Trophoblast cell (in vitro differentiated cells and primary cell): ENCODE data around the gene HNRNPA1L2.

ENCODE experiments used
- DNase-seq, 2 donors: peaks; one replicate each; pipeline ENCODE4 v3.0.0-alpha.2; 2016
- H2AFZ ChIP-seq: 2 replicates; pipeline ENCODE4 v1.6.1; 2013; ENCODE audit warnings: low read length, moderate library complexity, mild to moderate bottlenecking; ENCODE audit not compliant: insufficient read depth, poor library complexity
- H2AK5ac ChIP-seq: 2 replicates; pipeline ENCODE4 v1.6.1; 2013; ENCODE audit warnings: mild to moderate bottlenecking, low read length
- H2BK120ac ChIP-seq: 2 replicates; pipeline ENCODE4 v1.6.1; 2013; ENCODE audit warnings: low read length, mild to moderate bottlenecking, moderate library complexity; ENCODE audit not compliant: insufficient read depth, poor library complexity
- H2BK12ac ChIP-seq: 2 replicates; pipeline ENCODE4 v1.6.1; 2013; ENCODE audit warnings: mild to moderate bottlenecking, low read length, moderate library complexity
- H2BK5ac ChIP-seq: 2 replicates; pipeline ENCODE4 v1.6.1; 2013; ENCODE audit warnings: low read length, low read depth, moderate library complexity, mild to moderate bottlenecking; ENCODE audit not compliant: poor library complexity
- H3K14ac ChIP-seq: 2 replicates; pipeline ENCODE4 v1.6.1; 2013; ENCODE audit warnings: mild to moderate bottlenecking, low read length
- H3K18ac ChIP-seq: 2 replicates; pipeline ENCODE4 v1.6.1; 2013; ENCODE audit warnings: mild to moderate bottlenecking, low read length
- H3K23ac ChIP-seq: 2 replicates; pipeline ENCODE4 v1.6.1; 2013; ENCODE audit warnings: low read length
- H3K27ac ChIP-seq: 2 replicates; pipeline ENCODE4 v1.5.1; 2013; ENCODE audit warnings: low read depth, mild to moderate bottlenecking, inconsistent platforms, low read length, moderate library complexity
- H3K27me3 ChIP-seq: 2 replicates; pipeline ENCODE4 v1.6.1; 2013; ENCODE audit warnings: inconsistent platforms, mild to moderate bottlenecking, low read length, moderate library complexity; ENCODE audit not compliant: insufficient read depth
- H3K36me3 ChIP-seq, 2 experiments: 1 replicate in 1 of 2; 2 replicates in 1 of 2; pipeline ENCODE4 v1.6.1; 2013; ENCODE audit warnings: low read length in 2 of 2, mild to moderate bottlenecking in 2 of 2, moderate library complexity in 1 of 2; ENCODE audit not compliant: insufficient read depth in 2 of 2, control insufficient read depth in 1 of 2
- H3K4ac ChIP-seq: 2 replicates; pipeline ENCODE4 v1.6.1; 2013; ENCODE audit warnings: low read depth, mild to moderate bottlenecking, low read length, moderate library complexity
- H3K4me1 ChIP-seq, 2 experiments: 1 replicate in 1 of 2; 2 replicates in 1 of 2; pipeline ENCODE4 v1.6.1; 2013; ENCODE audit warnings: low read length in 2 of 2, mild to moderate bottlenecking in 2 of 2, moderate library complexity in 1 of 2; ENCODE audit not compliant: insufficient read depth in 2 of 2, control insufficient read depth in 1 of 2
- H3K4me2 ChIP-seq: 2 replicates; pipeline ENCODE4 v1.6.1; 2013; ENCODE audit warnings: inconsistent platforms, mild to moderate bottlenecking, low read length, moderate library complexity
- H3K4me3 ChIP-seq: 2 replicates; pipeline ENCODE4 v1.5.1; 2013; ENCODE audit warnings: mild to moderate bottlenecking, low read depth, low read length, inconsistent platforms
- H3K79me1 ChIP-seq: one replicate; pipeline ENCODE4 v1.6.1; 2013; ENCODE audit warnings: low read length
- H3K79me2 ChIP-seq: 2 replicates; pipeline ENCODE4 v1.6.1; 2013; ENCODE audit warnings: low read length, mild to moderate bottlenecking; ENCODE audit not compliant: control insufficient read depth, insufficient read depth, poor library complexity
- H3K9ac ChIP-seq: 2 replicates; pipeline ENCODE4 v1.6.1; 2013; ENCODE audit warnings: mild to moderate bottlenecking, low read length
- H3K9me3 ChIP-seq: 2 replicates; pipeline ENCODE4 v1.6.1; 2013; ENCODE audit warnings: low read depth, mild to moderate bottlenecking, control low read depth, inconsistent platforms, low read length; ENCODE audit not compliant: insufficient read depth
- H4K12ac ChIP-seq: 2 replicates; pipeline ENCODE4 v1.6.1; 2013; ENCODE audit warnings: low read depth, mild to moderate bottlenecking, low read length, moderate library complexity
- H4K8ac ChIP-seq: 2 replicates; pipeline ENCODE4 v1.6.1; 2013; ENCODE audit warnings: low read depth, mild to moderate bottlenecking, low read length, moderate library complexity
- H4K91ac ChIP-seq: one replicate; pipeline ENCODE4 v1.6.1; 2013; ENCODE audit warnings: low read depth, mild to moderate bottlenecking, low read length, moderate library complexity
- WGBS: extraction: QIAGEN DNeasy Blood & Tissue Kit; methylation state at CpG from one replicate; pipeline ENCODE4 v1.1.7; 2013; ENCODE audit warnings: missing lambda C conversion rate; ENCODE audit not compliant: insufficient read length, insufficient coverage; ENCODE audit errors: extremely low coverage; 5-methylcytosine and 5-hydroxymethylcytosine counted together

The HNRNPA1L2 gene

DNA sequence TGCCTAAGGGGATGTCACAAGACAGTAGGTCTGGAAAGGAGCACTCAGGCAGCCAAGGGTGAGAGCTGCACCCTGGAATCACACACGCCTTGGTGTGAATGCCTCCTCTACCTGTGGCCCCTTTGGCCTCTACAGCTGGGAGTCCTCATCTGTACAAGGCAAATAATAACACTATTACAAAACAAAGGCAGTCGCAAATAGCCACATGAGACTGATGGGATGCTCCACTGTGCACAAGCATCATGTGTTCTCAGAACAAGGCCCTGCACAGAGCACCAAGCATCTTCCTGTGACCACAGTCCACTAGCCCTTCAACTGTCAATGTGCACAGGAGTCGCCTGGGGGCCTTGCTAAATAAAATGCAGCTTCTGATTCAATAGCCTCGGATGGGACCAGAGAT, 44.6 kb upstream of the HNRNPA1L2 start:
- H3K23ac ChIP-seq, result no peak overlapping the region

DNA sequence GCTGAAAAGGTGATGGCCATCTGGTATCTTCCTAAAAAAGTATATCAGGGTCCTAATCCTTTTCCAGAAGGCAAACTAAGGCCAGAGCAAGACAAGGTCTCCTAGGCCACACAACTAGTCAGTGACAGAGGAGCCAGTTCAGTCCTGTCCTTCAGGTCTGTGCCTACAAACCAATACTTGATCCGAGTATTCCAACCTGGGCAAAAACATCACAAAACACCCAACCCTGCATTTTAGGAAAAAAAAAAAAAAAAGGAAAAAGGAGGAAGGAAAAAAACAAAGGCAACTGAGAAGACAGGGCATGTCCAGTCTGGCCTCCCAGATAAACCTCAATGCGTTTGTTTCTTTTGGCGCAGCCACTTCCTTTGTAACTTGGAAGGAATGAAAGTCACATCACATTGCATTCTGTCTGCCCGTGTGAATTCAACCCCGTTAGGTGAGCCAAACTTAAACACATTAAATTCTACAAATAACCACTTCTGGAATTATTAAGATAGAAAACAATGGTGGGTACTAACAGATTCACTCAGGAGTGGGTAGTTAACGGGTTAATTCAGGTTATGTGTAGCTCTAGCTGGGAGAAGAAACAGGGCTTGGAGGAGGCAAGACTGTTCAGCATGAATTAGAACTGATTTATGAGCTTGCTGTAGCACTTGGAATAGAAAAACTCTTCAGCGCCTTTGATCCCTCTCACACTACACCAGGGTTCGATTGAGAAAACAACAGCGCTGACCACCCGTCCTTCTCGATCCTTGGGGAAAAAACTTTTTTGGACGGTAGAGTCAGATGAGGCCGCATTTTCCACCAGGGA, 43.0 kb upstream of the HNRNPA1L2 start:
- Histone ChIP-seq H3K9me3 (peaks cover 1% of the 10 kb centered on the region), H3K36me3 (no peaks in the 10 kb centered on the region), H3K23ac (no peak overlapping the region), H2AFZ (no peak overlapping the region), H3K79me2 (no peaks in the 10 kb centered on the region), H3K4me2 (peak overlapping the region; percentile 71), H3K27ac (no peak overlapping the region), H3K79me1 (no peaks in the 10 kb centered on the region), H2BK5ac (no peak overlapping the region), H3K4me3 (no peak overlapping the region), H4K12ac (no peak overlapping the region), H2AK5ac (no peak overlapping the region), H3K27me3 (no peaks in the 10 kb centered on the region), H3K14ac (no peak overlapping the region), H3K9ac (no peak overlapping the region), H4K8ac (no peak overlapping the region), H2BK120ac (no peak overlapping the region), H4K91ac (no peak overlapping the region), H3K4ac (no peak overlapping the region), H3K4me1 (no peaks in the 10 kb centered on the region), H3K18ac (no peak overlapping the region), H2BK12ac (no peak overlapping the region)
- no peak for DNase-seq
- no CpG with 5 or more reads among the region's 13 CpGs for WGBS

More for the DNA sequence above, 44.6 kb upstream of the HNRNPA1L2 start:
- H3K27me3 ChIP-seq, result no peaks in the 10 kb centered on the region
- no peak overlapping the region for H3K18ac ChIP-seq
- no peaks in the 10 kb centered on the region for H3K4me1 ChIP-seq
- no peak overlapping the region for H4K8ac ChIP-seq
- H3K9ac ChIP-seq, result no peak overlapping the region
- no peak overlapping the region for H2BK5ac ChIP-seq
- no peak overlapping the region for H2AFZ ChIP-seq
- H3K27ac ChIP-seq, result no peak overlapping the region
- H2BK120ac ChIP-seq, result no peak overlapping the region
- no peaks in the 10 kb centered on the region for H3K79me1 ChIP-seq
- peaks cover 1% of the 10 kb centered on the region for H3K9me3 ChIP-seq
- H3K36me3 ChIP-seq, result no peaks in the 10 kb centered on the region
- H4K91ac ChIP-seq, result no peak overlapping the region
- H4K12ac ChIP-seq, result no peak overlapping the region
- no peak overlapping the region for H2BK12ac ChIP-seq
- H3K79me2 ChIP-seq, result no peaks in the 10 kb centered on the region
- no peak overlapping the region for H3K4me2 ChIP-seq
- H3K4ac ChIP-seq, result no peak overlapping the region
- no CpG with 5 or more reads among the region's 4 CpGs for WGBS
- H3K14ac ChIP-seq, result no peak overlapping the region
- H3K4me3 ChIP-seq, result no peak overlapping the region
- H2AK5ac ChIP-seq, result no peak overlapping the region
- no peak for DNase-seq

DNA sequence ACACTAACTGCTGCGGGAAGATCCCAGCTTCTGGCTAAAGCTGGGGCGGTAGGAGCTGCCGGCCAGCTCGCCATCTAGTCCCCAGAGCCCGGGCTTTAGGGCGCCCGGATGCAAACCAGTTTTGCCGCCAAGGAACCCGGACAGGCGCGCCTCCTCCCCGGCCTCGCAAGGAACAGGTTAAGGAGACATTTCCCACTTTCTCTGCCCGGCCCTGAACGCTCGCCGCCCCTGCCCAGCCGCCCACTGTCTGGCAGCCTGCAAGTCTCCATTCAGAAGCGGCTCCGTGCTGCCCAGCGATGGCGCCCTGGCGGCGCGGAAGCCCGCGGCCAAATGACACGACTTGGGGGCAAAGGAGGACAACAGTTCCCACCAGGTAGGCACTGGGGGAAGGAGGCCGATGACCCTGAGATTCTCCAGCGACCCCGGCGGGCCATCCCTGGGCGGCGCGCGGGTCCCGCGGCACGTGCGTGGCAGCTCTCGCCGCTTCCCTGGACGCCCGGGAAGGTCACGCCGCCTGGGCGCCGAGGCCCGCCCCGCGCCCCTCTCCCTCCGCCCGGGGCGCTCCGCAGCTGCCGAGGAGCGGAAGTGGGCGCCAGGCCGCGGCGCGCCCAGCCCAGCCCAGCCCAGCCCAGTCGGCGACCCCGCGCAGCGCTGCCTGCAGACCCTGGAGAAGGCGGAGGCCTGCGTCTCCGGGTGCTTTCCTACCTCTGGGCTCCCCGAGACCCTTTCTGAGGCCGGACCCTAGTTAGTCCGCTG, 42.2 kb upstream of the HNRNPA1L2 start:
- no peak overlapping the region for H3K14ac ChIP-seq
- no peak overlapping the region for H3K23ac ChIP-seq
- no peaks in the 10 kb centered on the region for H3K27me3 ChIP-seq
- H3K4me3 ChIP-seq, result peak overlapping the region; percentile 39
- WGBS, result no CpG with 5 or more reads among the region's 73 CpGs
- H2BK5ac ChIP-seq, result no peak overlapping the region
- H2AFZ ChIP-seq, result no peak overlapping the region
- H3K9ac ChIP-seq, result no peak overlapping the region
- H3K4ac ChIP-seq, result no peak overlapping the region
- peak overlapping the region; percentile 71 for H3K4me2 ChIP-seq
- no peak overlapping the region for H2AK5ac ChIP-seq
- H2BK12ac ChIP-seq, result no peak overlapping the region
- H3K79me1 ChIP-seq, result no peaks in the 10 kb centered on the region
- no peaks in the 10 kb centered on the region for H3K79me2 ChIP-seq
- H3K9me3 ChIP-seq, result peaks cover 1% of the 10 kb centered on the region
- no peak overlapping the region for H3K27ac ChIP-seq
- H4K12ac ChIP-seq, result no peak overlapping the region
- H4K8ac ChIP-seq, result no peak overlapping the region
- H3K36me3 ChIP-seq, result no peaks in the 10 kb centered on the region
- H3K18ac ChIP-seq, result no peak overlapping the region
- peak in 1 of 2 donors; percentile 44 for DNase-seq
- no peaks in the 10 kb centered on the region for H3K4me1 ChIP-seq
- no peak overlapping the region for H2BK120ac ChIP-seq
- H4K91ac ChIP-seq, result no peak overlapping the region

DNA sequence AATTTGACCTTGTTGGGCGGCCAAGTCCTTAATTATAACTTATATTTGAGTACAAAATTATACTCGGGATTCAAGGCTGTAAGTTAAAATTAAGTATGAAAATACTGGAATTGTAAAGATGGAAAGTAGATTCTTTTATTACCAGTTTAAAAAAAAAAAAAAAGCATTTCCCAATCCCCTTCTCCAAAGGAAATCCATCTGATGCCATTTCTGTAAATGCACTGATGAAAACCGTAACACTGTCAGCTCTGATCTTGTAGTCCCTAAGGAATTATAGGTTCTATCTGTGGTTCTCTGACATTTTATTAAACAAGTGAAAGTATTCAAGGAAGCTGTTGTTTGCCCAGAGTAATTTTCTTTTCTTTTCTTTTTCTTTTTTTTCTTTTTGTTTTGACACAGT, 41.6 kb upstream of the HNRNPA1L2 start:
- Histone ChIP-seq H2AFZ (no peak overlapping the region), H3K9ac (no peak overlapping the region), H3K4me1 (no peaks in the 10 kb centered on the region), H3K27ac (no peak overlapping the region), H3K27me3 (no peaks in the 10 kb centered on the region), H4K12ac (no peak overlapping the region), H3K79me1 (no peaks in the 10 kb centered on the region), H2BK12ac (no peak overlapping the region), H3K23ac (no peak overlapping the region), H4K8ac (no peak overlapping the region), H2BK5ac (no peak overlapping the region), H3K36me3 (no peaks in the 10 kb centered on the region), H3K4me3 (no peak overlapping the region), H3K18ac (no peak overlapping the region), H3K14ac (no peak overlapping the region), H3K79me2 (no peaks in the 10 kb centered on the region), H3K9me3 (peaks cover 1% of the 10 kb centered on the region), H4K91ac (no peak overlapping the region), H2AK5ac (no peak overlapping the region), H3K4ac (no peak overlapping the region), H2BK120ac (no peak overlapping the region), H3K4me2 (peak overlapping the region; percentile 71)
- no CpG with 5 or more reads among the region's 3 CpGs for WGBS
- DNase-seq, result peak in 1 of 2 donors; percentile 20
